ENCODE results near the gene GTPBP1.
A peak's percentile ranks its signal among the peaks of the same experiment; 100 is the strongest.

Gene GTPBP1

DNA sequence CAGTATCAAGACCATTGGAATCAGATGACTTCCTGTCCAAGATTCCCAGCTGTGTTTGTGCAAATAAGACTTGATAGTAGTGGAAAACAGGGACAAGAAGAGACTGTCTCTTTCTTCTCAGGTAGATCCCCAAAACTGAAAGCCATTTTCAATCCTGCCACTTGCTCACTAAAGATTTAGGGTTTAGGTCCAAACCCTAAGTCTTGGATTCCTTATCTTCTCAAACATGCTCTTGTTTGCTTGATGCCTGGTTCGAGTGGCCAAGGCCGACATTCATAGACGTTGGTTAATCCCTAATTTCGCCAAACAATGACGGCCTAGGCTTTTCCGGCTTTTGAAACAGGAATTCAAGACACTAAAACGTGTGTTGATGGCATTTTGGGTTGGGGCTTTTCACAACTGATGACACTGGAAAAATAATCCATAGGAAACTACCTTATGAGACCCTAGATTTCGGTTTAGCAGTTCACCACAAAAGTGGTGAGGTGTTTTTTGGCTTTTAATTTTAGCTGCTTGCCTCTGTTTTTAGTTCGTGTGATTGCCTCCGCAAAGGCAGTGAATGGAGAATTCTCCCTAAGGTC, 1.0 kb upstream of the GTPBP1 start:
- no peak for DNase-seq

DNA sequence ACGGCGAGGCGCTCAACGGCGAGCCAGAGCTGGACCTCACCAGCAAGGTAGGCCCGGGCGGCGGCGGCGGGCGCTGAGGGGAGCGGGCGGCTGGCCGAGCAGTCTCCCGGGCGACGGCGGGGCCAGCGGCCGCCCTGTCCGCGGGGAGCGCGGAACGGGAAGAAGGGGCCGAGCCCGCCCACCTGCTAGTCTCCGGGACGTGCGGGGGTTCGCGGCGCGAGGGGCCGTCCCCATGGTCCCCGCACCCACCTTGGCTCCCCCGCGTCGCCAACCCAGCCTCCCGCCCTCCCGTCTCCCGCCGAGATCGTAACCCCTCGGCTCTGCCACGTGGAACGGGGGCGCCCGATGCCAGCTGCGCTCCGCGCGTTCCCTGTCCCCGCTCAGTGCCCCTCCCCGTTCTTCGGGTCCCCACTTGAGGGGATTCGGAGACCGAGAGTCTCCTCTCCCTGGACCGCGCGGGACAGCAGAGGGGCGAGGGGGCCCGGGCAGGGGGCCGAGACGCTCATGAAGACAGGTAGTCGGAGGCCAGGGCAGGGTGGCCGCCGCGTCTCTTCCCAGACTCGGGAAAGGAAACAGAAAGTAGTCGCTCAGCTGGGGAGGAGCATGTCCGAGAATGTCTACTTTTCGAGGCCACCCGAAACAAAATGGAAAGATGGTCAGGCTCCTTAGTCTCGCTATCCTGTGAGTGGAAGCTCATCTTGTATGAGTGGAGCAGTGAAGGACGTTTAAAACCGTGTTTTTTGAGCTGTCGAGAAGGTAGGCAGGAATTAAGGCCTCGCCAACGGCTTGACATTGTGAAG, 557 bp downstream of the GTPBP1 start:
- peak; percentile 76 for DNase-seq

DNA sequence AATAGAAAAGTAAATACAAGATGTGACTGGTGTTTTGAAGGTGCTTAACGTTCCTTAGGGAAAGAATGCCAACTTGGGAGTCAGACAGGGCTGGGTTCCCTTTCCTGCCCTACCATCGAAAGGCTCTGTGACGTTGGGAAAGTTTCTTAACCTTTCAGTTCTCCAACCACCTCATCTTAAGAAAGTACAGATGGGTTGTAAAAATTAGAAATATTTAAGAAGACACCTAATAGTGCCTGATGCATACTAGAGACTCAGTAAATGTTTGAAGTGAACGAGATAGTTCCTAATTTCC, 1.1 kb downstream of the GTPBP1 start:
- no peak for DNase-seq

DNA sequence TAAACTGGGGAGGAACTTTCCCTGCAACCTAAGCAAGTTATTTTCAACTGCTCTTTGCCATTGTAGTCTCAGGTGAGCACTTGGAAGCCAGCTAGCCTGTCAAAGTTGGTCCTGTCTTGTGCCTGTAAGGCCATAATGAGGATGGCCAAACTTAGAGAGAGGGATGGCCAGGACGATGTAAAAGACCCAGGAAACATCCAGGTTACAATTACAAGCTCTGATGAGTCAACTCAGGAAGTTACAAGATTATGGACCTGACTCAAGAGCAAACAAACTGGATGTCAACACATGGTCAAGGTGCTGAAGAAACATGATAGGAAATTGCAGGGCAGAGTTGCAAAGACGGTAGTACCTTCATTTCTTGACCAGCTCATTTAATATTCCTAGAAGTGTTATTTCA, 1.6 kb downstream of the GTPBP1 start:
- DNase-seq, result no peak

DNA sequence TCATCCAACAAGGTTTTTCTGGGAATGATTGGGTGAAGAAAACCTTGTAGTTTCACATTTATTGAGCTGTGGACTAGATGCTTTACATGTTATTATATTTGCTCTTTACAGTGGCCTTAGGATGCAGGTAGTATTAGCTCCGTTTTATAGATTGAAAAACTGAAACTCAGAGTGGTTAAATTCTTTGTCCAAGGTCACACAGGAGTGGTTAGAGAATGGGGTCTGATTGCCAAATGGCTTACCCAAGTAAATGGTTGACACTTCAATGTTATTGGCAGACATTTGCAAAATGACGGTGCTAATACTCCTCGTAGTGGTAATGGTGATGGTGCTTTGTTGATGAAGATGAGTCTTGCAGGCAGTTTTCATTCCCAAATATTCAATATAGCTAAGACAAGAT, 2.2 kb downstream of the GTPBP1 start:
- DNase-seq, result no peak

DNA sequence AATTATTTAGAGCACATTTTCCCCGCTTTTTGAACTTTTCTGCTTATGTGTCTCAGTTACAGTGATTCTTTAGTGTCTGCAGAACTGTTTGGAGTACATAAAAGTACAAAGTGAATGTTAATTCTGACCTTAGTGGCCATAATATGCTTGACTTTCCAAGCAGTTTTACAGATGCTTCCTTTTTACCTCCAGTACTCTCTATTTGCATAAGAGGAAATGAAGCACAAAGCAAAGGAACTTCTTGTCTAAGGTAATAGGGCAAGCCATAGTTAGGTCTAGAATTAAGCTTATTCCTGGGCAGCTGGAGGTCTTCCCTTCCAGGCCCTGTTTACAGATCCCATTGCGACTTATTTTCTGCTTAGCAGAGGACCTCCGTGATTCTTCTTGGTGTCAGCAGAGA, 3.6 kb downstream of the GTPBP1 start:
- no peak for DNase-seq

DNA sequence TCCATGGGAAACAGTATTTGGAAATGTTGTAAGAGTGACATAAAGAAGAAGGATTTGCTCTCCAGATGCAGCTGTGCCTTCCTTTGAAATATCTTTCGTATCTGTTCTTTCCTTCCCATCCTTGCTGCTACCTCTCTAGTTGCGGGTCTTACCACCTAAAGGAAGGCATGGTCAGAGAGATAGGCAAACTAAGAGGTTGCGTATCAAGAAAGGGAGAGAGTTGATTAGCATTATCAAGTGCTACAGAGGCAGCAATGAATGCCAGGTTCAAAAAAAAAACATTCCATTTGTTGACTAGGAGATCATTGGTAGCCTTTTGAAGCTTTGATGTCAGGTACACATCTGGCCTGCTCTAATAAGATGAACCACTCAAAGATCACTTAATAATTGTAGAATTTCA, 4.6 kb downstream of the GTPBP1 start:
- DNase-seq, result no peak

DNA sequence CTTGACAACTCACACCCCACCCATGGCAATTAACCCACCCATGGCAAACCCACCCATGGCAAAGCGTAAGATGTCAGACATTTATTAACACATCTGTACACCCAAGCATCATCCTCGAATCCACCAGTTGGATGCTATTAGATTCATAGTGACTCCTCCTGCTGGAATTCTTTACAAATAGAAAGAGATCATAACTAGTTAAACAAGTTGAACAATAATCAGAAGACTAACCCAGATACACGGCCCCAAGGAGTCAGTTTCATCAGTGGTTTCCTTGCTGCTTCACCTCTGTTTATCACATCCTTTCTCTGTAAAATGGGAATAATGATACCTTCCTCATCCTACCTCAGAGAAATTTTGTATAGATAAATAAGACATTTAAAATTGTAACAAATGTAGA, 5.1 kb downstream of the GTPBP1 start:
- DNase-seq, result no peak

DNA sequence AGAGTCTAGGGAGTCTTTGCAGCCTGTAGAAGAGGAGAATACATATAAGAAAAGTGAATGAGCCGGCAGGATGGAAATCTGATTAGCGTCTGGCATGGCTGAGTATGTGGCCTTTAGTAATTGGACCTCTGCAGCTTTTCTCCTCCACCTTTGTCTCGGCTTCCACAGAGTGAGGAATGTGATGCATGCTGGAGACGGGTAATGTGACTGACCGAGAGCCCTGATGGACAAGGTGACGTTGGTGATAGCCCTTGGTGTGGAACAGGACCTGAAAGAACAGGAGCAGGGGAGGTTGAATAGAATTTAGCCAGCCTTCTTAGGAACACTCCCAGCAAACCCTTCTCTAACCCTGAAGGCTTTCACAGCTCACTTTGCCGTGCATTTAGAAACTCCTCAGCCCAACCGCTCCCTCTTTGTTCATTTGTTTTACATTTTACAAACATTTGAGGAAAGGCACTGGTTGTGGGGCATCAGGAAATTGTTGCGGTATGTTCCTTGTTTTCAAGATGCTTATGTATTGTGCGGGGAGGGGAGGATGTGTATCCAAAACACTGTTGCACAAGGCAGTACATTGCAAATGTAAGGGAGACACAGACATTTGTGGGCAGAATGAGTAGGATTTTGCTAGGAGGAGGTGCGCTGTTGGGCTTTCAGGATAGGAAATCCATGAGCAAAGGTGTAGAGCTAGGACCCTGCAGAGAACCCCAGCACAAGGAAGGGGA, 6.9 kb downstream of the GTPBP1 start:
- DNase-seq, result no peak

DNA sequence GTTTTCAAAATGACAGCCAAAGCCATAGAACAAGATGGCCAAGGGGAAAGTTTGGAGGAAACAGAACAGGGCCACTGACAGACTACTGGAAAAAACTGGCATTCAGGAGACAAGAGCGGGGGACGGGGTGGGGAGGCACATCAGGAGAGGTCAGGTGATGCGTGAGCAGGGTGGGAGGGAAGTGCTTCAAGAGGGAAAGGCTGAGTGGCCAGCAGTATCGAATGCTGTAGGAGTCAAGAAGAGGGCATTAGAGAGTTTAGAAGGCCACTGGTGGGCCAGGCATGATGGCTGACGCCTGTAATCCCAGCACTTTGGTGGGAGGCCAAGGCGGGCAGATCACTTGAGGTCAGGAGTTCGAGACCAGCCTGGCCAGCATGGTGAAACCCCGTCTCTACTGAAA, 8.2 kb downstream of the GTPBP1 start:
- DNase-seq, result peak; percentile 43

DNA sequence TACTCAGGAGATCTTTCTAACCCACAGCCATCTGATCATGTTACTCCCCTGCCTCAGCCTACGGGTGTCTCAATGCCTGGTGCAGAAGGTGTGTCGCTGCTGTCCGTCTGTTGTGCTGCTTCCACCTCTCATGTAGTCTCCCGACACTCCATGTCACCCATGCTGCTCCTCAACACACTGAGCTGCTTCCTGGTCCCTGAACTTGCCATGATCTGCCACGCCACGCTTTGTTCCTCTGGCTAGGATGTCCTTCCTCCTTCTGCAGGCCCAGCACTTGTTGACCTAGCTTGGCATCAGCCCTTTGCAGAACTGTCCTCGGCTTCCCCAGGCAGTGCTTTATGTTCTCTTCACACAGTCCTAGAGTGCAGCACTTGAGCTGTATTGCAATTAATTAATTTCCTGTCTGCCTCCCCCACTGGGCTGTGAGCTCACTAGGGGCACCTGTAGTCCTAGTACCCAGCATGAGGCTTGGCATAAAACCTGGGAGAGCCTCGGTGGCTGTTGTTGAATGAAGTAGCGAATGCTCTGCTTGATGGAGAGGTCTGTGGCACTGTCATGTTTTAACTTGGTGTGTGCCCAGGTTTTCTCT, 9.5 kb downstream of the GTPBP1 start:
- peak; percentile 58 for DNase-seq

DNA sequence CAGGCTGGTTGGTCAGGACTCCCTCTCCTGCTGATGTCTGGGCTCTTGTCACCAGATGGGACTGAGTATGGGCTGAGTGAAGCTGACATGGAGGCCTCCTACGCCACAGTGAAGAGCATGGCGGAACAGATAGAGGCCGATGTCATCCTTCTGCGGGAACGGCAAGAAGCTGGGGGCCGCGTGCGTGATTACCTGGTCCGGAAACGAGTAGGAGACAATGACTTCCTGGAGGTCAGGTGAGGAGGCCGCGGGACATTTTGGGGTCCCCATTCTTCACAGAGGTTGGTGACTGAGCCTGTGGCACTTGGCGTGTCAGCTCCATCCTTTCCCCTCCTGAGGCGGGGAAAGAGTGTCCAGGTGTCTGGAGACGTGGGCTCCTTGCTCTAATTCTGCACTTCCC, 10.1 kb downstream of the GTPBP1 start:
- DNase-seq, result peak; percentile 57

DNA sequence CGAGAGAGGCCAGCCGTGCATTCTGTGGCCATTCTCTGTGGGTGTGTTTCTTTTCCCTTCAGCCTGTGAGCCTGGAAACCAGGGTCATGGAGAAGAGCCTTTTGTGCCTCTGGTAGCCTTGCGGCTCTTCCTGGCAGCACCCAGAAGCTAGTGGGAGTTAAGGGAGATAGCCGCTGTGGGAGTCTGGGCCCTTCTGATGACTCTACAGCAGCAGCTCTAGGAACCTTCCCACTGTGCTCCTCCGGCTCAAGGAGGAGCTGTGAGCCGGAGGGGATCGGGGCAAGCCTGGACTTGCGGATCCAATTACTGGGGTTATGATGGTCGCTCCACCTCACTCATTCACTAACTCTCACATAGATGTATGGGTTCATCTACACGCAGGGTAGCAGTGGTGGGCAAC, 10.5 kb downstream of the GTPBP1 start:
- DNase-seq, result no peak

DNA sequence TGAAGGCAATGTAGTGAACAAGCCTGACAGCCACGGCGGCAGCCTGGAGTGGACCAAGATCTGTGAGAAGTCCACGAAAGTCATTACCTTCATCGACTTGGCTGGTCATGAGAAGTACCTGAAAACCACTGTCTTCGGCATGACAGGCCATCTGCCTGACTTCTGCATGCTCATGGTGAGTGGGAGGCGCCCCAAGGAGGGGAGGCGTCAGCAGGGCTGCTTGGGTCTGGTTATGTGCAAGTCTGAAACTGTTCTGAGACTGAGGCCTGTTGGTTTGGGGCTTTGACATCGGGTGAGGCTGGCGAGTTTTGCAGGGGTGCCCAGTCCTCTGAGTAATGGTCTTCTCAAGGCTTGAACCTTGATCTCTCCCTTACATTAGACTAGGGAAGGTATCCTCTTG, 11.1 kb downstream of the GTPBP1 start:
- peak; percentile 48 for DNase-seq

DNA sequence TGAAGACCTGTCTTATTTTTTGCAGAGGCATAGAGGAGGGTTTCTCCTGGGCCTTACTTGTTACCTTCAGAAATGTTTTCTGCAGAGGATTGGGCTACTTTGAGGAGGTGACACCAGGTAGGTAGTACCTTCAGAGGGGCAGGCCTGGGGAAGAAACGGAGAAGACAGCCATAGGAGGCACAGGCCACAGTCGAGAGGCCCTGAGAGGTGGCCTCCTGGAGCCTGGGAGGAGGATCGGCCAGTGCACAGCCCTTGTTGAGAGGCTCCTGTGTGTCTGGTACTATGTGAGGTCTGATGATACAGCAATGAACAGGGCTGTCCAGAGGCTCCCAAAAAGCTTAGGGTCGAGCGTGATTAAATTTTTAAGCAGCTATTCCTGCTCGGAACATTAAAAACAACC, 11.5 kb downstream of the GTPBP1 start:
- DNase-seq, result peak; percentile 52

DNA sequence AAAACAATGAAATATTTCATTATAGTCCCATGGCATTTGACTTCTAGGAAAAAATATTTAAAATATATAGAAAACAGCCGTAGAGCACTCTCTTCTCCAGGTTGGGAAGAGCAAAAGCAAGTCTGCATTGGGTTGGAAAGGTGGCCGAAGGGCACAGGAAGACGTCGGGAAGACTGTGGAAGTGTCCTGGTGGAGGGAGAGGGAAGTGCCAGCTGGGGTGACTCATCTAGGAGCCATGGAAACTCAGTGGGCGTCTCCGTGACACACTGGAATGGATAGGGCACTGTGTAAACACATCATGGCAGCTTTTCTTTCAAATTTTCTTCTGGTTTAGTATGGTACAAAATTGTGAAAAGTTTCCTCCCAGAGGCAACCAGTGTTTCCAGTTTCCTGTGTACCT, 12.7 kb downstream of the GTPBP1 start:
- peak; percentile 61 for DNase-seq

DNA sequence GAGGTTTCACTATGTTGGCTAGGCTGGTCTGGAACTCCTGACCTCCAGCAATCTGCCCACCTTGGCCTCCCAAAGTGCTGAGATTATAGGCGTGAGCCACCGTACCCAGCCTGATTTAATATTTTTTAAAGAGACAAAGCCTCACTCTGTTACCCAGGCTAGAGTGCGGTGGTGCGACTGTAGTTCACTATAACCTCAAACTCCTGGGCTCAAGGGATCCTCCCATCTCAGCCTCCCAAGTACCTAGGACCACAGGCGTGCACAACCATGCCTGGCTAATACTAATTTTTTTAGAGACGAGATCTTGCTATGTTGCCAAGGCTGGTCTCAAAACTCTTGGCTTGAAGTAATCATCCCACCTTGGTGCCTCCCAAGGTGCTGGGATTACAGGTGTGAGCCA, 13.5 kb downstream of the GTPBP1 start:
- peak; percentile 51 for DNase-seq

DNA sequence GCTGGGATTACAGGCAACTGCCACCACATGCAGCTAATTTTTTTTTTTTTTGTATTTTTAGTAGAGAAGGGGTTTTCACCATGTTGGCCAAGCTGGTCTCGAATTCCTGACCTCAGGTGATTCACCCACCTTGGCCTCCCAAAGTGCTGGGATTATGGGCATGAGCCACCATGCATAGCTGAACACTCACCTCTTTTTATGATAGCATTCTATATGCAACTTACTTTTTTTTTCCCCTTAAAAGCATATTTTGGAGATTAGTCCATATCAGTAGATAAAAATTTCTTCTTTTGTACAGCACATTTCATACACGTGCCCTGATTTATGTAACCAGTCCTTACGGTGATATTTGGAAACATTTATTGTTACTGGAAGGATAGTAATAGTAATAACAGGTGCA, 14.6 kb downstream of the GTPBP1 start:
- DNase-seq, result no peak

DNA sequence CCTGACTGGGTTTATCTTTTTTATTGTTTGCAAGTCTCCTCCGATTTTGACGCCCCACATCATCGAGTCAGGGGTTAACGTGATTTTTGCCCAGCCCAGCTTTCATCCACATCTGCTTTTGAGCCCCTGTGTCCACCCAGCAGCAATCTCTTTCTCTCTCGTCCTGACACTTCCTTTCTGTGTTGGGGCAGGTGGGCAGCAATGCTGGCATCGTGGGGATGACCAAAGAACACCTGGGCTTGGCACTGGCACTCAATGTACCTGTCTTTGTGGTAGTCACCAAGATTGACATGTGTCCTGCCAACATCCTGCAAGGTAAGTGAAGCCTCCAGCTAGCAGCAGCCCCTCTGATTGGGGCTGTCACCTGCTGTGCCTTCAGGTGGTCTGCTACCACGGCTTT, 15.8 kb downstream of the GTPBP1 start:
- DNase-seq, result no peak

DNA sequence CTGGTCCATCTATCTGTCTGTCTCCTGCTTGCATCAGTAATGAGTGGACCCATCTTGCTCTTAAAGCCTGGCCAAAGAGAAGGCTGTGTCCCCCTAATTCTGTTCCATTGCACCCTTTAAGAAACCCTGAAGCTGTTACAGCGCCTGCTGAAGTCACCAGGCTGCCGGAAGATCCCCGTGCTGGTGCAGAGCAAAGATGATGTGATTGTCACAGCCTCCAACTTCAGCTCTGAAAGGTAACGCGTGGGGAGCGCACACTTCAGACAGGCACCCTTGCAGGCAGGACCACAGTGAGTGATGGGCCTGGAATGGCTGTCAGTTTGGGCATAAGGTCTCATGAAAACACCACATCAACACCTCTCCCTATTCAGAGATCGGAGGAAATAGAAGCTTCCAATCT, 18.4 kb downstream of the GTPBP1 start:
- no peak for DNase-seq

DNA sequence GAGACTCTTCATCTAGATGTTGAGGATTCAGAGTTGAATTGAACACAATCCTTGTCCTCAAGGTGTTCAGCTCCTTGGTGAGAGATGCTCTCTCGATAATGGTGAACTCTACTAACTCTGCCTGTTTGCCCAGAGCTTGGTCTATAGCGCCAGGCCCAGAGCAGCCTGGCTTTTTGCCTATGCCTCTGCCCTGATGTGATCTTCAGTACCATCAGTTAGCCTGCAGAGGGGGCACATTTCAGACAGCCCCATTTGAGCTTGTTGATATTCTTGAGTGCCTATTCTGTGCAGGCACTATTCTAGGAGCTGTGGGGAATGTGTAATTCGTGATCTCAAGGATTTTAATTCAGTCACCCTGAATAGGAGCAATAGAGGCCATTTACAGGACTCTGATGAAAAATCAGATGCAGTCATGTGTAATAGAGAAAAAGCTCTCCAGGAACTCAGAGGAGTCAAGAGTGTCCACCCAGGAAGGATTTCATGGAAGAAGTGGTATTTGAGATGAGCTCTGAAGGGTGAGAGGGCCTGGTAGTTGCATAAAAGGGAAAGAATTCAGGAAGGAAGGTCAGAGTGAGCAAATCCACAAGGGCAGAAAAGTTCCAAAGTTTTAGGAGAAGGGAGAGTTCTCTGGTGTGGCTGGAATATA, 19.3 kb downstream of the GTPBP1 start:
- no peak for DNase-seq

DNA sequence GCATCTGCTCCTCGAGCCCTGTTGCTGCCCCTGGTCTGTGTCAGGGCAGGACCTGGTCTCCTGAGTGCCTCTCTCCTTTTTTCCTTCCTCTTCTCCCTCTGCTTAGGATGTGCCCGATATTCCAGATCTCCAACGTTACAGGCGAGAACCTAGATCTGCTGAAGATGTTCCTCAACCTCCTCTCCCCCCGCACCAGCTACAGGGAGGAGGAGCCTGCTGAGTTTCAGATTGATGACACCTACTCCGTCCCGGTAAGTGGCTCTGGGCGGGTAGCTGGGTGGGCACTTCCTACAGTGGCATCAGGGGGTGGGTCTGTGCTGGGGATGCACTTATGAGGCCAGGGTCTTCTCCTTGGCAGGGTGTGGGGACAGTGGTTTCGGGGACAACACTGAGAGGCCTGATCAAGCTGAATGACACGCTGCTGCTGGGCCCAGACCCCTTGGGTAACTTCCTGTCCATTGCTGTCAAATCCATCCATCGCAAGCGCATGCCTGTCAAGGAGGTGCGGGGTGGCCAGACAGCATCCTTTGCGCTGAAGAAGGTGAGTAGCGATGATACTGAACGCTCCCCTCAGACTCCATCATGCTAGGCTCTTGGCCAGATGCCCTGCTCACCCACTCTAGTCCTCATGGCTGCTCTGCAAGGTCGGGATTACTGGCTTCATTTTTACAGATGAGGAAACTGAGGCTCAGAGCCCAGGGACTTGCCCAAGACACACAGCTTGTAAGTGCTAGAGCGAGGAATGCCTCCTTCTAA, 20.3 kb downstream of the GTPBP1 start:
- DNase-seq, result no peak

DNA sequence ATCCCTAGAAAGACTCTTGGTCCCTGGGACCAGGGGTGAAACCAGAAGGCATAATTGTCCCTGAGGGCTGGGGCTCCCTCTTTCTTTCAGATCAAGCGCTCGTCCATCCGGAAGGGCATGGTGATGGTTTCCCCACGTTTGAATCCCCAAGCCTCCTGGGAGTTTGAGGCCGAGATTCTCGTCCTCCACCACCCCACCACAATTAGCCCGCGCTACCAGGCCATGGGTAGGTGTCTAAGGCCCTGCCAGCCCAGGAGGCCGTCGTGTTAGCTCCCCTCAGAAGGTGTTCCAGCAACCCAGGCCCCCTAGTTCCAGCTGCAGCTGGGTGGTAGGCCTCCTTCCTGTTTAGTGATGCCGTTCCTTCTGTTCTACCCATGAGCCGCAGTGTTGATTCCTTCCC, 21.4 kb downstream of the GTPBP1 start:
- no peak for DNase-seq
